GM23338 (cell line): ENCODE data around the gene NUDT16L1. TPM values are rescaled to one million over a fixed set of nuclear protein-coding genes. Genes with fewer than 3 reads are reported as not detected.

Experiments used
- ATAC-seq: fragments of 200-7000 bp; cut with Tn5 transposase; 3 replicates; pipeline ENCODE4 v1.9.1; 2020
- DNase-seq: peaks from one replicate; pipeline ENCODE4 v3.0.0-alpha.2; 2015; ENCODE audit warnings: low spot score
- H2AFZ ChIP-seq: fragments of 200-600 bp; sonication (generic); 2 replicates; pipeline ENCODE4 v1.8.0; 2016; ENCODE audit warnings: antibody characterized with exemption, mild to moderate bottlenecking, moderate library complexity
- H3F3A ChIP-seq: fragments of 200-600 bp; sonication (generic); replicated peaks from 2 replicates; pipeline ENCODE4 v1.8.0; 2017; ENCODE audit warnings: antibody characterized with exemption, mixed run types, low read depth
- H3K27ac ChIP-seq: fragments of 200-600 bp; sonication (generic); 2 replicates; pipeline ENCODE4 v1.6.1; 2016; ENCODE audit warnings: low read depth
- H3K27me3 ChIP-seq: fragments of 200-600 bp; sonication (generic); 2 replicates; pipeline ENCODE4 v1.8.0; 2016; ENCODE audit warnings: mild to moderate bottlenecking, mixed run types, moderate library complexity; ENCODE audit not compliant: insufficient read depth
- H3K36me3 ChIP-seq: fragments of 200-600 bp; sonication (generic); 2 replicates; pipeline ENCODE4 v1.8.0; 2016; ENCODE audit warnings: mild to moderate bottlenecking; ENCODE audit not compliant: insufficient read depth
- H3K4me1 ChIP-seq: fragments of 200-600 bp; sonication (generic); 2 replicates; pipeline ENCODE4 v1.8.0; 2016; ENCODE audit warnings: mild to moderate bottlenecking, moderate library complexity; ENCODE audit not compliant: insufficient read depth
- H3K4me2 ChIP-seq: fragments of 200-600 bp; sonication (generic); 2 replicates; pipeline ENCODE4 v1.7.1; 2017; ENCODE audit warnings: mixed run types
- H3K4me3 ChIP-seq: fragments of 200-600 bp; sonication (generic); 2 replicates; pipeline ENCODE4 v1.6.1; 2016; ENCODE audit warnings: mixed run types
- H3K79me2 ChIP-seq: fragments of 200-600 bp; sonication (generic); replicated peaks from 2 replicates; pipeline ENCODE4 v1.8.0; 2017; ENCODE audit warnings: mild to moderate bottlenecking; ENCODE audit not compliant: insufficient read depth
- H3K9me2 ChIP-seq: fragments of 200-600 bp; sonication (generic); 2 replicates; pipeline ENCODE4 v1.8.0; 2017; ENCODE audit not compliant: insufficient read depth
- H4K20me1 ChIP-seq: fragments of 200-600 bp; sonication (generic); replicated peaks from 2 replicates; pipeline ENCODE4 v1.8.0; 2017; ENCODE audit warnings: mild to moderate bottlenecking; ENCODE audit not compliant: insufficient read depth
- H3K27ac Mint-ChIP-seq: 2 replicates; pipeline ENCODE4 v1.8.0; 2020; ENCODE audit warnings: inconsistent platforms, mild to moderate bottlenecking, moderate library complexity, mixed read lengths
- H3K27me3 Mint-ChIP-seq: 3 replicates; pipeline ENCODE4 v1.8.0; 2022; ENCODE audit warnings: low read depth, mild to moderate bottlenecking, moderate library complexity, mixed read lengths, inconsistent platforms; ENCODE audit not compliant: insufficient read depth, poor library complexity
- H3K36me3 Mint-ChIP-seq: 3 replicates; pipeline ENCODE4 v1.8.0; 2021; ENCODE audit warnings: low read depth, mild to moderate bottlenecking, inconsistent platforms, moderate library complexity, mixed read lengths
- H3K4me1 Mint-ChIP-seq: 3 replicates; pipeline ENCODE4 v1.8.0; 2020; ENCODE audit warnings: mild to moderate bottlenecking, inconsistent platforms, mixed read lengths
- H3K4me3 Mint-ChIP-seq: 3 replicates; pipeline ENCODE4 v1.8.0; 2021; ENCODE audit warnings: moderate library complexity, mild to moderate bottlenecking, inconsistent platforms, mixed read lengths
- H3K9me3 Mint-ChIP-seq: 3 replicates; pipeline ENCODE4 v1.8.0; 2020; ENCODE audit warnings: moderate library complexity, mild to moderate bottlenecking, inconsistent platforms, mixed read lengths
- CREB1 ChIP-seq: fragments of 250-450 bp; sonication (Bioruptor Pico); IDR thresholded peaks from 2 replicates; pipeline ENCODE4 v1.5.0; 2020; ENCODE audit warnings: low read depth, mild to moderate bottlenecking, moderate library complexity
- JUNB ChIP-seq: IDR thresholded peaks from one replicate; pipeline ENCODE4 v1.6.1; 2016; ENCODE audit warnings: antibody characterized with exemption; ENCODE audit not compliant: unreplicated experiment
- NANOG ChIP-seq: IDR thresholded peaks from 2 replicates; pipeline ENCODE4 v1.6.1; 2016; ENCODE audit warnings: antibody characterized with exemption, borderline replicate concordance
- polyA plus RNA-seq: library from polyadenylated mRNA; unstranded; fragments of >200 nt; fragmentation: Nextera tagmentation; extraction: Ambion mirVana; gene quantifications from 2 replicates; pipeline ENCODE4 v1.2.1, GENCODE V29; 2016
- total RNA-seq: library from RNA; depleted of rRNA; stranded (reverse); fragments of >200 nt; shearing (Covaris generic); gene quantifications from 2 replicates; pipeline ENCODE4 v1.2.3, GENCODE V29; 2014
- TF ChIP-seq, protein P1 (sequence below): IDR thresholded peaks from one replicate; pipeline ENCODE4 v1.6.1; 2018; ENCODE audit warnings: antibody characterized with exemption; ENCODE audit not compliant: unreplicated experiment

NUDT16L1 gene
- total and polyA plus RNA-seq, 2 experiments from 2014 or later = 37.1 to 80.4 TPM

GRCh38 chr16:4651827-4652226, 41.5 kb upstream of the NUDT16L1 start:
- Histone ChIP-seq H3K36me3 (no peaks in the 10 kb centered on the region), H3K79me2 (peaks cover 5% of the 10 kb centered on the region; the same call in 1 of the 2 replicates), H3K27ac (peak overlapping the region; percentile 50; the same call in 1 of the 2 replicates), H3K4me2 (no peak overlapping the region), H3K4me3 (no peak overlapping the region), H2AFZ (no peak overlapping the region), H3K4me1 (no peaks in the 10 kb centered on the region), H4K20me1 (0 out of 2 replicates have a peak, but pooled peaks cover 5% of the 10 kb centered on the region), H3K27me3 (no peaks in the 10 kb centered on the region), H3K9me2 (no peaks in the 10 kb centered on the region), H3F3A (no peaks in the 10 kb centered on the region)
- Mint-ChIP-seq H3K9me3 (peaks cover 4% of the 10 kb centered on the region; the same call in 2 of the 3 replicates), H3K36me3 (peaks cover 38% of the 10 kb centered on the region), H3K4me1 (no peaks in the 10 kb centered on the region), H3K27ac (no peak overlapping the region), H3K27me3 (peaks cover 6% of the 10 kb centered on the region), H3K4me3 (no peak overlapping the region)
- ATAC-seq (no peak), DNase-seq (no peak)
- TF ChIP-seq, protein P1, sequence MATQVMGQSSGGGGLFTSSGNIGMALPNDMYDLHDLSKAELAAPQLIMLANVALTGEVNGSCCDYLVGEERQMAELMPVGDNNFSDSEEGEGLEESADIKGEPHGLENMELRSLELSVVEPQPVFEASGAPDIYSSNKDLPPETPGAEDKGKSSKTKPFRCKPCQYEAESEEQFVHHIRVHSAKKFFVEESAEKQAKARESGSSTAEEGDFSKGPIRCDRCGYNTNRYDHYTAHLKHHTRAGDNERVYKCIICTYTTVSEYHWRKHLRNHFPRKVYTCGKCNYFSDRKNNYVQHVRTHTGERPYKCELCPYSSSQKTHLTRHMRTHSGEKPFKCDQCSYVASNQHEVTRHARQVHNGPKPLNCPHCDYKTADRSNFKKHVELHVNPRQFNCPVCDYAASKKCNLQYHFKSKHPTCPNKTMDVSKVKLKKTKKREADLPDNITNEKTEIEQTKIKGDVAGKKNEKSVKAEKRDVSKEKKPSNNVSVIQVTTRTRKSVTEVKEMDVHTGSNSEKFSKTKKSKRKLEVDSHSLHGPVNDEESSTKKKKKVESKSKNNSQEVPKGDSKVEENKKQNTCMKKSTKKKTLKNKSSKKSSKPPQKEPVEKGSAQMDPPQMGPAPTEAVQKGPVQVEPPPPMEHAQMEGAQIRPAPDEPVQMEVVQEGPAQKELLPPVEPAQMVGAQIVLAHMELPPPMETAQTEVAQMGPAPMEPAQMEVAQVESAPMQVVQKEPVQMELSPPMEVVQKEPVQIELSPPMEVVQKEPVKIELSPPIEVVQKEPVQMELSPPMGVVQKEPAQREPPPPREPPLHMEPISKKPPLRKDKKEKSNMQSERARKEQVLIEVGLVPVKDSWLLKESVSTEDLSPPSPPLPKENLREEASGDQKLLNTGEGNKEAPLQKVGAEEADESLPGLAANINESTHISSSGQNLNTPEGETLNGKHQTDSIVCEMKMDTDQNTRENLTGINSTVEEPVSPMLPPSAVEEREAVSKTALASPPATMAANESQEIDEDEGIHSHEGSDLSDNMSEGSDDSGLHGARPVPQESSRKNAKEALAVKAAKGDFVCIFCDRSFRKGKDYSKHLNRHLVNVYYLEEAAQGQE = no peak
- no peak for TF ChIP-seq JUNB

DNA sequence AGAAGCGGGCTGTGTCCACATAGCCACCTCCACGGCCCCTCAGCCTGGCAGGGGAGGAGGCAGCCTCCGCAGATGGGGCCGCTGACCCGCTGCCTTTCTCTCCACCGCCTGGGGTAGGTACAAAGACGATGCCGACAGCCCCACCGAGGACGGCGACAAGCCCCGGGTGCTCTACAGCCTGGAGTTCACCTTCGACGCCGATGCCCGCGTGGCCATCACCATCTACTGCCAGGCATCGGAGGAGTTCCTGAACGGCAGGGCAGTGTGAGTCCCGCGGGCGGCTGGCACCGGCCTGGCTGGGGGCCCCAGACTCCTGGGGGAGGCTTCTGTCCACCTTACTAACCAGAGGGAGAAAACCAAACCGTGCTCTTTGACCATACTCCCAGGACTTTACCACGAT, 40.8 kb upstream of the NUDT16L1 start:
- Histone ChIP-seq H3K9me2 (no peaks in the 10 kb centered on the region), H3K4me1 (no peaks in the 10 kb centered on the region), H3K27ac (no peak overlapping the region), H3K4me2 (no peak overlapping the region), H3K79me2 (0 out of 2 replicates have a peak, but pooled peaks cover under 1% of the 10 kb centered on the region), H3K27me3 (no peaks in the 10 kb centered on the region), H3K36me3 (no peaks in the 10 kb centered on the region), H3K4me3 (no peak overlapping the region), H2AFZ (no peak overlapping the region), H3F3A (no peaks in the 10 kb centered on the region), H4K20me1 (0 out of 2 replicates have a peak, but pooled peaks cover 5% of the 10 kb centered on the region)
- Mint-ChIP-seq H3K27ac (no peak overlapping the region; the same call in 1 of the 2 replicates), H3K36me3 (peaks cover 35% of the 10 kb centered on the region), H3K4me3 (no peak overlapping the region), H3K27me3 (peaks cover 6% of the 10 kb centered on the region), H3K9me3 (peaks cover 4% of the 10 kb centered on the region; the same call in 2 of the 3 replicates), H3K4me1 (no peaks in the 10 kb centered on the region)
- DNase-seq = no peak
- no peak for ATAC-seq
- TF ChIP-seq, protein P1 = no peak
- TF ChIP-seq JUNB = no peak
- no peak for TF ChIP-seq CREB1 (CRISPR knock-in tag)
- TF ChIP-seq NANOG = no peak
